Breast epithelium (tissue), 3 donors: Measurements from ENCODE around the gene TTC12.

Experiments used
- POLR2AphosphoS5 ChIP-seq, 3 donors: sonication (generic); formaldehyde crosslinking; IDR thresholded peaks; one replicate each; pipeline ENCODE4 v1.6.1; 2017; ENCODE audit warnings: antibody characterized with exemption in 3 of 3
- TF ChIP-seq, protein P1 (sequence below), 3 donors: fragments of 450-650 bp; IDR thresholded peaks; one replicate each; pipeline ENCODE4 v1.5.1; 2016 to 2017; ENCODE audit warnings: antibody characterized with exemption in 3 of 3, mild to moderate bottlenecking in 3 of 3, moderate library complexity in 3 of 3

GRCh38 chr11:113389272-113389671, 74.9 kb downstream of the TTC12 start:
- TF ChIP-seq, protein P1, sequence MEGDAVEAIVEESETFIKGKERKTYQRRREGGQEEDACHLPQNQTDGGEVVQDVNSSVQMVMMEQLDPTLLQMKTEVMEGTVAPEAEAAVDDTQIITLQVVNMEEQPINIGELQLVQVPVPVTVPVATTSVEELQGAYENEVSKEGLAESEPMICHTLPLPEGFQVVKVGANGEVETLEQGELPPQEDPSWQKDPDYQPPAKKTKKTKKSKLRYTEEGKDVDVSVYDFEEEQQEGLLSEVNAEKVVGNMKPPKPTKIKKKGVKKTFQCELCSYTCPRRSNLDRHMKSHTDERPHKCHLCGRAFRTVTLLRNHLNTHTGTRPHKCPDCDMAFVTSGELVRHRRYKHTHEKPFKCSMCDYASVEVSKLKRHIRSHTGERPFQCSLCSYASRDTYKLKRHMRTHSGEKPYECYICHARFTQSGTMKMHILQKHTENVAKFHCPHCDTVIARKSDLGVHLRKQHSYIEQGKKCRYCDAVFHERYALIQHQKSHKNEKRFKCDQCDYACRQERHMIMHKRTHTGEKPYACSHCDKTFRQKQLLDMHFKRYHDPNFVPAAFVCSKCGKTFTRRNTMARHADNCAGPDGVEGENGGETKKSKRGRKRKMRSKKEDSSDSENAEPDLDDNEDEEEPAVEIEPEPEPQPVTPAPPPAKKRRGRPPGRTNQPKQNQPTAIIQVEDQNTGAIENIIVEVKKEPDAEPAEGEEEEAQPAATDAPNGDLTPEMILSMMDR (IDR thresholded peaks at IDR 0.05), result no peak
- TF ChIP-seq POLR2AphosphoS5 (IDR thresholded peaks at IDR 0.05), result no peak
